ENCODE measurements around the gene SASH1. TPM values are rescaled to one million over a fixed set of nuclear protein-coding genes. Genes with fewer than 3 reads are reported as not detected.

SASH1 gene
- total RNA-seq, 6 experiments from 2014 or later = 66.0 to 91.4 (median 88.4) TPM

GRCh38 chr6:148346681-148347440 lies 4.2 kb downstream of the SASH1 start:
- Mint-ChIP-seq H3K27ac (peak overlapping the region; percentile 57; the same call in 1 of the 2 replicates), H3K36me3 (ENCODE audit: low read depth) (peaks cover 10% of the 10 kb centered on the region), H3K9me3 (no peaks in the 10 kb centered on the region), H3K27me3 (ENCODE audit: insufficient read depth) (peaks cover 7% of the 10 kb centered on the region), H3K4me1 (ENCODE audit: low read depth) (peaks cover 78% of the 10 kb centered on the region), H3K4me3 (peak overlapping the region; percentile 1; the same call in 1 of the 2 replicates)
- TF ChIP-seq CTCF (IDR thresholded peaks at IDR 0.05) = no peak
- no peak for DNase-seq

- H3K4me1 Mint-ChIP-seq (ENCODE audit: low read depth) = peaks cover 74% of the 10 kb centered on the region
- DNase-seq = no peak
- no peak overlapping the region for H3K4me3 Mint-ChIP-seq
- H3K36me3 Mint-ChIP-seq (ENCODE audit: low read depth) = peaks cover 10% of the 10 kb centered on the region
- TF ChIP-seq CTCF (IDR thresholded peaks at IDR 0.05) = no peak
- no peak overlapping the region for H3K27ac Mint-ChIP-seq
- H3K27me3 Mint-ChIP-seq (ENCODE audit: insufficient read depth) = peaks cover 2% of the 10 kb centered on the region
- H3K9me3 Mint-ChIP-seq = no peaks in the 10 kb centered on the region
Observed at GRCh38 chr6:148347441-148348054, 4.9 kb downstream of the SASH1 start.

- TF ChIP-seq CTCF (IDR thresholded peaks at IDR 0.05) = no peak
- Mint-ChIP-seq H3K27ac (no peak overlapping the region), H3K9me3 (no peaks in the 10 kb centered on the region), H3K4me1 (ENCODE audit: low read depth) (peaks cover 74% of the 10 kb centered on the region), H3K4me3 (no peak overlapping the region), H3K27me3 (ENCODE audit: insufficient read depth) (peaks cover 2% of the 10 kb centered on the region; the same call in 1 of the 2 replicates), H3K36me3 (ENCODE audit: low read depth) (peaks cover 10% of the 10 kb centered on the region)
- DNase-seq = no peak
Observed at GRCh38 chr6:148348335-148348734, 5.7 kb downstream of the SASH1 start.

- H3K4me1 Mint-ChIP-seq (ENCODE audit: low read depth) = peaks cover 70% of the 10 kb centered on the region
- no peaks in the 10 kb centered on the region for H3K9me3 Mint-ChIP-seq
- H3K36me3 Mint-ChIP-seq (ENCODE audit: low read depth) = peaks cover 10% of the 10 kb centered on the region
- no peak overlapping the region for H3K4me3 Mint-ChIP-seq
- peak overlapping the region; percentile 29; the same call in 1 of the 2 replicates for H3K27ac Mint-ChIP-seq
- TF ChIP-seq CTCF (IDR thresholded peaks at IDR 0.05) = no peak
- DNase-seq = no peak
- H3K27me3 Mint-ChIP-seq (ENCODE audit: insufficient read depth) = peaks cover 2% of the 10 kb centered on the region; the same call in 1 of the 2 replicates
Observed at GRCh38 chr6:148348778-148349177, 6.1 kb downstream of the SASH1 start.

- H3K27ac Mint-ChIP-seq = no peak overlapping the region
- H3K4me1 Mint-ChIP-seq (ENCODE audit: low read depth) = peaks cover 63% of the 10 kb centered on the region
- peaks cover 2% of the 10 kb centered on the region; the same call in 1 of the 2 replicates for H3K27me3 Mint-ChIP-seq (ENCODE audit: insufficient read depth)
- peaks cover 10% of the 10 kb centered on the region for H3K36me3 Mint-ChIP-seq (ENCODE audit: low read depth)
- no peaks in the 10 kb centered on the region for H3K9me3 Mint-ChIP-seq
- no peak for TF ChIP-seq CTCF (IDR thresholded peaks at IDR 0.05)
- no peak for DNase-seq
- H3K4me3 Mint-ChIP-seq = no peak overlapping the region
Observed at GRCh38 chr6:148349466-148349865, 6.8 kb downstream of the SASH1 start.
